ENCODE results near the gene ZPBP2.

DNA sequence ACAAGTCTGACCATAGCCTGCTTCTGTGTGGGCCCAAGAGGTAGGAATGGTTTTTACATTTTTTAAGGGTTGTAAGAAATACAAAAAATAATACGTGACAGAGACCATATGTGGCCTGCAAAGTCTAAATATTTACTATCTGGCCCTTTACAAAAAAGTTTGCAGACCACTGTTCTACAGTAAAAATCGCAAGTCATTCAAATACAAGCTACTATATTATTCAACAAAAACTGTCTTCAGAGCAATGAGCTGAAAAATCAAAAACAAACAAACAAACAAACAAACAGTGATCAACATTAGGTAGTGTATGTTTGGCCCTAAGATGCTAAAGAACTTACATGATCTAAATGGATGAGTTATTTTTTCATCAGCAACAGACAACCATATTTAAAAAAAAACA is 36.4 kb upstream of the ZPBP2 start:
- TF ChIP-seq CTCF (conservative IDR thresholded peaks at IDR 0.05; ENCODE audit: low read depth, low read length) = no peak
- no peak for TF ChIP-seq EZH2 (IDR thresholded peaks at IDR 0.05; ENCODE audit: low read length, unreplicated experiment)
- no peak for TF ChIP-seq EZH2phosphoT487 (IDR thresholded peaks at IDR 0.05; ENCODE audit: borderline replicate concordance, low read length)
